Body of pancreas (tissue), 4 donors: ENCODE results near the gene PAPOLG.

Experiments used
- POLR2A ChIP-seq, 3 donors: fragments of 450-650 bp; IDR thresholded peaks; one replicate each; pipeline ENCODE4 v1.6.1; 2016; ENCODE audit warnings: antibody characterized with exemption in 3 of 3, mild to moderate bottlenecking in 2 of 3
- TF ChIP-seq, protein P1 (sequence below), 7 experiments: fragments of 450-650 bp in 4 of 7; fragments of 200-600 bp in 3 of 7; sonication (generic) in 3 of 7; IDR thresholded peaks; one replicate each; pipeline ENCODE4 v1.5.1; 2016 to 2019; ENCODE audit warnings: antibody characterized with exemption in 7 of 7

GRCh38 chr2:60806988-60807681, 51.1 kb downstream of the PAPOLG start:
- TF ChIP-seq, protein P1, sequence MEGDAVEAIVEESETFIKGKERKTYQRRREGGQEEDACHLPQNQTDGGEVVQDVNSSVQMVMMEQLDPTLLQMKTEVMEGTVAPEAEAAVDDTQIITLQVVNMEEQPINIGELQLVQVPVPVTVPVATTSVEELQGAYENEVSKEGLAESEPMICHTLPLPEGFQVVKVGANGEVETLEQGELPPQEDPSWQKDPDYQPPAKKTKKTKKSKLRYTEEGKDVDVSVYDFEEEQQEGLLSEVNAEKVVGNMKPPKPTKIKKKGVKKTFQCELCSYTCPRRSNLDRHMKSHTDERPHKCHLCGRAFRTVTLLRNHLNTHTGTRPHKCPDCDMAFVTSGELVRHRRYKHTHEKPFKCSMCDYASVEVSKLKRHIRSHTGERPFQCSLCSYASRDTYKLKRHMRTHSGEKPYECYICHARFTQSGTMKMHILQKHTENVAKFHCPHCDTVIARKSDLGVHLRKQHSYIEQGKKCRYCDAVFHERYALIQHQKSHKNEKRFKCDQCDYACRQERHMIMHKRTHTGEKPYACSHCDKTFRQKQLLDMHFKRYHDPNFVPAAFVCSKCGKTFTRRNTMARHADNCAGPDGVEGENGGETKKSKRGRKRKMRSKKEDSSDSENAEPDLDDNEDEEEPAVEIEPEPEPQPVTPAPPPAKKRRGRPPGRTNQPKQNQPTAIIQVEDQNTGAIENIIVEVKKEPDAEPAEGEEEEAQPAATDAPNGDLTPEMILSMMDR (IDR thresholded peaks at IDR 0.05) = no peak
- no peak for TF ChIP-seq POLR2A (IDR thresholded peaks at IDR 0.05)
